ENCODE data around the gene CLBA1.

CLBA1 gene

GRCh38 chr14:104979758-104980610 lies 5.6 kb upstream of the CLBA1 start:
- no peak for DNase-seq (ENCODE audit: low spot score)

DNA sequence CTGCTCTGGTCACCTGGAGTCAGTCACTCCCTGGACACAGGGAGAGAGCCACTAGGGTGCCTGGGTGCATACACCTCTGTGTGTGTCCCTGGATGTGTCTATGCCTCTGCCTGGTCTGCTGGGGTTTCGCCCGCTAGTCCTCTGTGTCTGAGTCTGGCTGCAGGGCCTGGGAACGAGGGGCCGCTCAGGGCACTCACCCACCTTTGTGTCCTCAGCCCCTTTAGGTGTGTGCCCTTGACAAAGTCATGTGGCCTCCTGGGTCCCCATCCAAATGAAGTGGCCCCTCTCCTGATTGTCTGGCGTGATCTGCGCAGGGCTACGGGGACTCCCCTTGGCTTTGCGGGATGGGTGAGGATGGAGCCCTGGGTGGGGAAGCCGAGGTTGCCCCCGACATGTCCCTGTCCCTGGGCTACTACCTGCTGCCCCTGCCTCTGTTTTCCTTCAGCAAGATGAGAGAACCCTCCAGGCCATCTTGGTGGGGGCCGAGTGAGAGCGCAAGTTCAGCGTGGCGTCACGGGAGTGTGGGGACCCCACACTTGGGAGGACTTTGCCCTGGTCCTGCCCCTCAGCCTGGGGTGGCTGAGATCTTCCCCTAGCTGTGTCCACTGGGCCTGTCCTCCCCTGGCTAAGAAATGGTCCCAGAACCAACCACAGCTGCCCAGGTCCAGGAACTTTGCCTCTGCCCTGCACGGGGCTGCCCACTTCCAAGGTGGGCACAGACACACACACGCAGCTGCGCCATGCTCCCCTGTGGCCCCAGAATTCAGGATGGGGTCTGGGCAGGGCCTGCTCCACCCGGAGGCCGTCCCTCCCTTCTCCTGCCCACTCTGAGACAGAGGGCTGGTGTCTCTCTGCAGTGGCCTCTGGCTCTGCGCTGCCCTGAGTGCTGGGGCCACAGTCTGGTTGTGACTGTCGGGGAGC lies 4.7 kb upstream of the CLBA1 start:
- no peak for DNase-seq (ENCODE audit: low spot score)

- DNase-seq (ENCODE audit: low spot score), result no peak
Measured at GRCh38 chr14:104981699-104982541, 3.7 kb upstream of the CLBA1 start.

DNA sequence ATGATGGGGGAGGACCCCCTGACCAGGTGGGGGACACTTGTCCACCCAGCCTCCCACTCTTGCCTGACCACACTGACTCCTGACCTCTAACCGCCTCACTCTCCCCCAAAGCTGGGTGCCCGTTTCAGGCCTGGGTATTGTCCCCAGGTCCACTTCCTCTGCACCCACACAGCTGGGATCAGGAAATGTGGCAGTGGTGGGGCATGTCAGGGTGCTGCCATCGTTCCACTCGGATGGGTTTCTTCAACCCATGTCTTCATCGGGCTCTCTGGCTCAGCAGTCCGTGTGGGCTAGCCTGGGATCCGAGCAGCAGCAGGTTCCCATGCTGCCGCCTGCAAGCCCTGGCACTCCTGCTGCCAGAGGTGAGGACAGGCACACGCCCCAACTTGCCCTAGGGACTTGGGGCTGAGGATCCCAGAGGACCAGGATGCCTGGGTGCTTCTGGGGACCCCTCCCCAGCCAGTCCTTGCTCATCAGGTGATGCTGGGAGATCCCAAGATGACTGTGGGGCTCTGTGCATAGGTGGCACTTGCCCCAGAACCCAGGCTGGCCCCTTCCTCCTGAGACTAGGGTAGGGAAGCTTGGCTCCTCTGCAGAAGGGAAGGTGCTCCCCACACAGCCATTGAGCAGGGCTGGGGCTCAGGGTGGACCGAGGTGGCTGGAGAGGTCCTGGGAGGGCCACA lies 2.9 kb upstream of the CLBA1 start:
- no peak for DNase-seq (ENCODE audit: low spot score)

DNA sequence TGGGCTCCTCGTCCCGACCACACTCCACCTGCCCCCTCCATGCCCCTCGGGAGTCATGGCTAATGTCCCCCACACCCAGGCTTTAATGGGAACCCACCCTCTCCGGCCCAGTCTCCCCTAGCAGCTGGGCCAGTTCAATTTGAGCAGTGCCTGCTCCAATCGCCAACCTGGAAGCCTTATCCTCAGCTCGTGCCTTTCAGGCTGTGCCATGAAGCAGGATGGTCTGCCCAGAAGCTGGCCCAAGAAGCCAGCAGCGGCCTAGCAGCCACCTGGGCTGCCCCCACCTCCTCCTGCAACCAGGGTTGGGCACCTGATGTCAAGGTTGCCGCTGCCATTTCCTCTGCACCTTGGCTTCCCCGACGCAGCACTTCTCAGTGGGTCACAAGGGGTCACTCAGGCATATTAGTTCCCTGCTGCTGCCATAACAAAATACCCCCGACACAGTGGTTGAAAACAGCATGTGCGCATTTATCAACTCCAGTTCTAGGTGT lies 2.3 kb upstream of the CLBA1 start:
- no peak for DNase-seq (ENCODE audit: low spot score)

- DNase-seq (ENCODE audit: low spot score), result no peak
Measured at GRCh38 chr14:104984056-104984894, 1.3 kb upstream of the CLBA1 start.

GRCh38 chr14:104986487-104987164 lies 1.0 kb downstream of the CLBA1 start:
- DNase-seq (ENCODE audit: low spot score), result no peak

DNA sequence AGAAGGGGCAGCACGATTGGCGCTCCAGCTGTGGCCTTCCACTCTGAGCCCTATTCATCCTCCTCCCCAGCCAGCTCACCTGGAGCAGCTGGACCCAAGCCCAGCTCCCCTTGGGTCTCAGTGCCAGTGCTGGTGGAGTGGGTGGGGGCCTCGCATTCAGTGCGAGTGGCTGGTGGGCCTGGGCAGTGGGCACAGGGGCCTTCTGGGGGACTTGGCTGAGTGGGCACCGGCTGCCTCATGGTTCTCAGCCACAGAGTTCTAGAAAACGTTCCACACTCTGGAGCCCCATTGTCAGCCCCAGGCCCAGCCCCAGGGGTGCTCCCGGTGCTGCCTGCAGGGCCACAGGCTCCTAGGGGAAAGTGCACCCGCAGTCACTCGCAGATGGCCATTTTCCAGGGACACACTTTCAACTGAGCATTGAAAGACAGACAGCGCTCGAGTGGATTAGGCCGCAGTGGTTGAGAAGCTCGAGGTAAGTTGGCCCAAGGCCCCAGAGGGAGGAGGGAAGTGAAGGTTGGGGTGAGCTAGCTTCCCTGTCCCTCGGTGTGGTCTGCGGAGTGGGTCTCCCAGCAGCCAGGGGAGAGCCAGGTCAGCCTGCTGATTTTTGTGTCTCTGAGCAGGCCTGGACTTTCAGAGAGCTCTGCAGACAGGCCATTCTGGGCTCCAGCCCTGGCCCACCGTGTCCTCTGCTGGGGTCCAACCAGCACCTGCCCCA lies 3.8 kb downstream of the CLBA1 start:
- no peak for DNase-seq (ENCODE audit: low spot score)

GRCh38 chr14:104989951-104990303 lies 4.3 kb downstream of the CLBA1 start:
- no peak for DNase-seq (ENCODE audit: low spot score)

GRCh38 chr14:104991896-104992230 lies 6.3 kb downstream of the CLBA1 start:
- DNase-seq (ENCODE audit: low spot score), result no peak

GRCh38 chr14:104992501-104992900 lies 6.9 kb downstream of the CLBA1 start:
- no peak for DNase-seq (ENCODE audit: low spot score)

- no peak for DNase-seq (ENCODE audit: low spot score)
Measured at GRCh38 chr14:104993306-104993705, 7.7 kb downstream of the CLBA1 start.

GRCh38 chr14:104993808-104994591 lies 8.4 kb downstream of the CLBA1 start:
- no peak for DNase-seq (ENCODE audit: low spot score)

GRCh38 chr14:104994978-104995377 lies 9.4 kb downstream of the CLBA1 start:
- no peak for DNase-seq (ENCODE audit: low spot score)

DNA sequence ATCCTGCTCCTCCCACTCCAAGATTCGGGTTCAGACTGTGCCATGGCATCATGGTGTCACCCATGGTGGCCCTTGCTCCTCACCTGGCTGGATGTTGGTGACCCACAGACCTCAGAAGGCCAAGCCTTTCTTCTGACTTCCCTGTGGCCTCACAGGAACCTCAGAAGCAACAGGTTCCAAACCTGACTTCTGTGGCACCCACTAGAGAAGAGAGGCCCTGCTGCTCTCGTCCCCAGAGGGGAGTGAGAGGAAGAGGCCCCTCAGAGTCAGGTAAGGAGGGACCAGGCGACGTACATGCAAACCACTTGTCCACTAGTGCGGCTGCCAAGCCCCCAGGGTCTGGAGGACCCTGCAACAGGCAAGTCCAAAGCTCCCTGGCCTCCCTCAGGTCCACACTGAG lies 10.4 kb downstream of the CLBA1 start:
- no peak for DNase-seq (ENCODE audit: low spot score)

- DNase-seq (ENCODE audit: low spot score), result no peak
Measured at GRCh38 chr14:104996483-104996882, 10.9 kb downstream of the CLBA1 start.

DNA sequence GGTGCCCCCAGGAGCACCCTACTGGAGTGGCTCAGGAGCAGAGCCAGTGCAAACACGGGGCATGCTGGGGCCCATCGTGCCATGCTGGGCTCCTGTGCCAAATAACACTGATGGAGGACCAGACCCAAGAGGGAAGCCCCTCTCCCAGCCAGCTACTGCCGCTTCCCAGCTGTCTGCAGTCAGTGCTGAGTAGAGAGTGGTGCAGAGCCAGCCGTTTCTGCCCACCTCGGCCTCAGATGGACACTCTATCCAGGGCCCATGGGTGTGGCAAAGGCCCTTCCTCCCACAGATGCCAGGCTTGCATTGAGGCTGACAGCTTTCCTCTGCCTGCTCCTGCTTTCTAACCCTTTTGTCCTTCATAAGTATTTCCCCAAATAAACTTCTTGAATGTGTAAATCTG lies 13.2 kb downstream of the CLBA1 start:
- no peak for DNase-seq (ENCODE audit: low spot score)

DNA sequence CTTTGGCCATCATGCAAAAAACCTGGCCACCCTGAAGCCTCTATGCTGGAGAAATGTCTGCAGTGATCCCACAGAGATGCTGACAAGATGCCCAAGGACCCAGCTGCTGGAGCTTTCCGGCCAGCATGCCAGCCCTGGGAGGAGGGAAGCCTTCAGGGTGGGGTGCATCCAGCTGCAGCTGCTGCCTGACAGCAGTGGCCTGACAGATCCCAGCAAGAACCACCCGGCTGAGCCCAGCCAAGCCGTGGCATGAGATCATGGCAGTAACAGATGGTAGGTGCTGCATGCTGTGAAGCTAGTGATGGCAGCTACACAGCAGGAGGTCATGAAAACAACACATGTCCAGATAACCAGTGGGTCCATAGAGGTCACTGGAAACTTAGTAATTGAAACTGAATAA lies 13.8 kb downstream of the CLBA1 start:
- DNase-seq (ENCODE audit: low spot score), result no peak

All from SK-N-DZ (cell line).